ENCODE data around the gene VPS18. TPM values are rescaled to one million over a fixed set of nuclear protein-coding genes. Genes with fewer than 3 reads are reported as not detected.

VPS18 gene
- polyA plus RNA-seq, 3 donors from 2014 or later = 20.8 to 36.8 (median 35.3) TPM

- peaks cover 43 to 48% of the 10 kb centered on the region in 2 donors for H3K4me1 Mint-ChIP-seq
- no peak overlapping the region for H3K27ac Mint-ChIP-seq
- H3K9me3 Mint-ChIP-seq = no peaks in the 10 kb centered on the region
- H3K36me3 Mint-ChIP-seq = peaks cover 5 to 23% (median 6%) of the 10 kb centered on the region in 3 donors
- no peak for DNase-seq
- no peak overlapping the region for H3K4me3 Mint-ChIP-seq
- peaks cover 3 to 6% (median 4%) of the 10 kb centered on the region in 3 donors for H3K27me3 Mint-ChIP-seq (ENCODE audit: low read depth in 3 of 3)
These were observed 5.4 kb downstream of the VPS18 start for GRCh38 chr15:40899536-40900207.

DNA sequence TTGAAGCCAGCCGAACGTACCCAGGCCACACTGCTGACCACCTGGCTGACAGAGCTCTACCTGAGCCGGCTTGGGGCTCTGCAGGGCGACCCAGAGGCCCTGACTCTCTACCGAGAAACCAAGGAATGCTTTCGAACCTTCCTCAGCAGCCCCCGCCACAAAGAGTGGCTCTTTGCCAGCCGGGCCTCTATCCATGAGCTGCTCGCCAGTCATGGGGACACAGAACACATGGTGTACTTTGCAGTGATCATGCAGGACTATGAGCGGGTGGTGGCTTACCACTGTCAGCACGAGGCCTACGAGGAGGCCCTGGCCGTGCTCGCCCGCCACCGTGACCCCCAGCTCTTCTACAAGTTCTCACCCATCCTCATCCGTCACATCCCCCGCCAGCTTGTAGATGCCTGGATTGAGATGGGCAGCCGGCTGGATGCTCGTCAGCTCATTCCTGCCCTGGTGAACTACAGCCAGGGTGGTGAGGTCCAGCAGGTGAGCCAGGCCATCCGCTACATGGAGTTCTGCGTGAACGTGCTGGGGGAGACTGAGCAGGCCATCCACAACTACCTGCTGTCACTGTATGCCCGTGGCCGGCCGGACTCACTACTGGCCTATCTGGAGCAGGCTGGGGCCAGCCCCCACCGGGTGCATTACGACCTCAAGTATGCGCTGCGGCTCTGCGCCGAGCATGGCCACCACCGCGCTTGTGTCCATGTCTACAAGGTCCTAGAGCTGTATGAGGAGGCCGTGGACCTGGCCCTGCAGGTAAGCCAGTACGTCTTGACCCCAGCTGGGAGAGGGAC is 6.2 kb downstream of the VPS18 start:
- Mint-ChIP-seq H3K36me3 (peaks cover 5 to 23% (median 6%) of the 10 kb centered on the region in 3 donors), H3K4me3 (no peak overlapping the region), H3K27ac (peak overlapping the region in 1 of 6 donors; percentile 34), H3K9me3 (no peaks in the 10 kb centered on the region), H3K4me1 (peaks cover 35 to 40% of the 10 kb centered on the region in 2 donors), H3K27me3 (ENCODE audit: low read depth in 3 of 3) (peaks cover 3 to 5% (median 4%) of the 10 kb centered on the region in 3 donors)
- no peak for DNase-seq

DNA sequence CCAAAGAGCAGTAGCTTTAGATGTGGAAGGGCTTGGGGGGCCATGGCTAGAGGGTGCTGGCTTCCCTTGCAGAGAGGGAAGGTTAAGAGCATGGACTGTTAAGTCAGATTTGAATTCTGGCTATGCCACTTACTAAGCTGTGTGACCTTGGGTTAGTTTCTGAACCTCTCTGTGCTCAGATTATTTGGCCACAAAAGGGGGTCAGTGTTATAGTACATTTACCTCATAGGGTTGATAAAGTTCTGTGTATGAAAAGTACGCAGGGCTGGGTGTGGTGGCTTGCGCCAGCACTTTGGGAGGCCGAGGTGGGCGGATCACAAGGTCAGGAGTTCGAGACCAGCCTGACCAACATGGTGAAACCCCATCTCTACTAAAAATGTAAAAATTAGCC is 6.8 kb downstream of the VPS18 start:
- no peak for DNase-seq
- H3K9me3 Mint-ChIP-seq = no peaks in the 10 kb centered on the region
- peaks cover 30 to 34% of the 10 kb centered on the region in 2 donors for H3K4me1 Mint-ChIP-seq
- H3K36me3 Mint-ChIP-seq = peaks cover 5 to 23% (median 6%) of the 10 kb centered on the region in 3 donors
- H3K27ac Mint-ChIP-seq = no peak overlapping the region
- H3K27me3 Mint-ChIP-seq (ENCODE audit: low read depth in 3 of 3) = peaks cover 3 to 5% (median 3%) of the 10 kb centered on the region in 3 donors
- no peak overlapping the region for H3K4me3 Mint-ChIP-seq

GRCh38 chr15:40902605-40903561 is 8.6 kb downstream of the VPS18 start:
- H3K27ac Mint-ChIP-seq = peak overlapping the region in 4 of 6 donors; percentile 16 to 87 (median 56)
- no peak for DNase-seq
- peaks cover 1 to 7% (median 6%) of the 10 kb centered on the region in 3 donors for H3K27me3 Mint-ChIP-seq (ENCODE audit: low read depth in 3 of 3)
- peaks cover 31 to 32% of the 10 kb centered on the region in 2 donors for H3K4me1 Mint-ChIP-seq
- H3K9me3 Mint-ChIP-seq = no peaks in the 10 kb centered on the region
- H3K36me3 Mint-ChIP-seq = peaks cover 0 to 23% (median 5%) of the 10 kb centered on the region in 3 donors
- no peak overlapping the region for H3K4me3 Mint-ChIP-seq

- Mint-ChIP-seq H3K4me3 (no peak overlapping the region), H3K27ac (peak overlapping the region in 1 of 6 donors; percentile 53), H3K27me3 (ENCODE audit: low read depth in 3 of 3) (peaks cover 1 to 7% (median 6%) of the 10 kb centered on the region in 3 donors), H3K4me1 (peaks cover 27 to 28% of the 10 kb centered on the region in 2 donors), H3K9me3 (no peaks in the 10 kb centered on the region), H3K36me3 (peaks cover 0 to 18% (median 5%) of the 10 kb centered on the region in 3 donors)
- no peak for DNase-seq
These were observed 10.4 kb downstream of the VPS18 start for GRCh38 chr15:40904552-40905201.

DNA sequence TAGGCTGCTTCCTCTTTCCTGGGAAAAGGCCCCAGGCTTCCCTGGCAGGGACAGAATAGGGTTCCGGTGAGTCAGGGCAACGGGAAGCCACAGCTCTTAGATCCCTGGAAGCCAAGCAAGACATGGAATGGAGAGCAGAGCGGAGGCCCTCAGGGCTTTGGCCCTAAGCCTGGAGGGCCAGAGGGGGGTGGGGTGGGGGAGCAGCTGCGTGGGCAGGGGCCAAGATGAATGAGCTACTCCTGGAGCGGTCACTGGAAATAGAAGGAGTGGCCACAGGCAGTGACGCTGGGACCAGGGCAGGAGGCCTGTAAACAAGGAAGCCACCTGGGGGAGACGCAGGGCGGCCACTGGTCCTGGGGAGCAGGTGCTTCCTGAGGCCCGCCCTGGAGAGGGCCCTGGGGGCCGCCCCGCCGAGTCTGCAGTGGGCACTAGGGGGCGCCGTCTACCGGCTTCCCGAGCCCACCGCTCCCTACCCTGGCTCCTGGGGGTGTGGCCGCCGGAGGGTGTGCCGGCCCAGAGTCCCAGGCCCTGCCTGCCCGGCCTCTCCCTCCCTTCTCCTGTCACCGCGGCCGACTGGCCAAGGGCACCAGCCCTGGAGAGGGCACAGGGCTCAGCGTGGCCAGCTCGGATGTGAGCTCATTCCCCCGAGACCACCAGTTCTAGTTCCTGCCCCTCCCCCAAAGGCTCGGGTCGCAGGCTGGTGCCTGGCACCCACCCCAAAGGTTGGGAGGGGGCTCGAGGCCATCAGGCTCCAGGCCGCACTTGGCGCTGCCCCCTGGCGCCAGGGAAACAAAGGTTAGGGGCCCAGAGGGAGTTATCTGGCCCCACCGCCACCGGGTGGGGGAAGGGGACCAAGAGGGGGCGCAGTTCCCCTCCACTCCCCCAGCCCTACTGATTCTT is 12.1 kb downstream of the VPS18 start:
- H3K27me3 Mint-ChIP-seq (ENCODE audit: low read depth in 3 of 3) = peaks cover 1 to 7% (median 6%) of the 10 kb centered on the region in 3 donors
- no peaks in the 10 kb centered on the region for H3K9me3 Mint-ChIP-seq
- peak overlapping the region in 3 of 6 donors; percentile 17 to 77 (median 48) for H3K27ac Mint-ChIP-seq
- H3K4me1 Mint-ChIP-seq = peaks cover 21 to 23% of the 10 kb centered on the region in 2 donors
- H3K4me3 Mint-ChIP-seq = peak overlapping the region; percentile 76 to 85 (median 82)
- peaks cover 0 to 6% (median 5%) of the 10 kb centered on the region in 3 donors for H3K36me3 Mint-ChIP-seq
- peak; percentile 58 to 61 (median 59) for DNase-seq

GRCh38 chr15:40906991-40907802 is 12.9 kb downstream of the VPS18 start:
- Mint-ChIP-seq H3K9me3 (no peaks in the 10 kb centered on the region), H3K4me3 (peak overlapping the region; percentile 76 to 85 (median 82)), H3K27me3 (ENCODE audit: low read depth in 3 of 3) (peaks cover 1 to 7% (median 6%) of the 10 kb centered on the region in 3 donors), H3K4me1 (peaks cover 21 to 23% of the 10 kb centered on the region in 2 donors), H3K36me3 (peaks cover 0 to 6% (median 5%) of the 10 kb centered on the region in 3 donors), H3K27ac (peak overlapping the region; percentile 16 to 80 (median 76))
- DNase-seq = peak in 2 of 3 donors; percentile 42 to 61

- DNase-seq = no peak
- peaks cover 16 to 21% of the 10 kb centered on the region in 2 donors for H3K4me1 Mint-ChIP-seq
- peak overlapping the region; percentile 10 to 83 (median 40) for H3K4me3 Mint-ChIP-seq
- H3K36me3 Mint-ChIP-seq = peaks cover 0 to 6% (median 5%) of the 10 kb centered on the region in 3 donors
- H3K27ac Mint-ChIP-seq = peak overlapping the region in 3 of 6 donors; percentile 43 to 67 (median 51)
- H3K9me3 Mint-ChIP-seq = no peaks in the 10 kb centered on the region
- peaks cover 1 to 6% (median 4%) of the 10 kb centered on the region in 3 donors for H3K27me3 Mint-ChIP-seq (ENCODE audit: low read depth in 3 of 3)
These were observed 13.8 kb downstream of the VPS18 start for GRCh38 chr15:40908095-40908494.

GRCh38 chr15:40909662-40910630 is 15.7 kb downstream of the VPS18 start:
- no peaks in the 10 kb centered on the region for H3K9me3 Mint-ChIP-seq
- peak overlapping the region in 2 of 6 donors; percentile 17 to 62 for H3K27ac Mint-ChIP-seq
- H3K4me1 Mint-ChIP-seq = peaks cover 7 to 10% of the 10 kb centered on the region in 2 donors
- peaks cover 0 to 5% (median 3%) of the 10 kb centered on the region in 3 donors for H3K27me3 Mint-ChIP-seq (ENCODE audit: low read depth in 3 of 3)
- H3K4me3 Mint-ChIP-seq = peak overlapping the region in 1 of 5 donors; percentile 2
- no peaks in the 10 kb centered on the region for H3K36me3 Mint-ChIP-seq
- no peak for DNase-seq

DNA sequence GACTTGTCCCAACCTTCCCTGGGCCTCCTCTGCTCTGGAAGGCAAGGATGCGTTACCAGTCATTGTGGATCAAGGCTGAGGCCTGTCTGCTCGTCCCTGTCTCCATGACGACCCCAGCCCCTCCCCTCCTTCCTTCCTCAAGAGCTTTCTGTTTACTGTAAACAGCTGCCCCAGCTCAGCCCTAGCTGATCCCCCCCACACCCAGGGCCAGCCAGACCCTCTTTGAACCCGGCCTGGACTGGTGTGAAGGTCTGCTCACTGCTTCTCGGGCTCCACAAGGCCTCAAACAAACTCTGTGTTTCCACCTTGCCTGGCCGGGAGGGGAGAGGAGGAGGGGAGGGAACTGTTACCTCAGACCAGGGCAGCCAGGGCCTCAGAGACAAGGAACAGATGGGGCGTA is 16.9 kb downstream of the VPS18 start:
- no peaks in the 10 kb centered on the region for H3K9me3 Mint-ChIP-seq
- peaks cover 0 to 5% (median 3%) of the 10 kb centered on the region in 3 donors for H3K27me3 Mint-ChIP-seq (ENCODE audit: low read depth in 3 of 3)
- H3K4me3 Mint-ChIP-seq = no peak overlapping the region
- peaks cover 7 to 8% of the 10 kb centered on the region in 2 donors for H3K4me1 Mint-ChIP-seq
- no peak overlapping the region for H3K27ac Mint-ChIP-seq
- DNase-seq = no peak
- H3K36me3 Mint-ChIP-seq = no peaks in the 10 kb centered on the region
